Pulmonary artery endothelial cell (primary cell): ENCODE results near the gene TMC1. TPM values are rescaled to one million over a fixed set of nuclear protein-coding genes. Genes with fewer than 3 reads are reported as not detected.
"Not testable (repeated sequence)": the region's sequence is repeated elsewhere in the genome, so short reads cannot be mapped to it uniquely, and the experiment has no call there.

Experiments
- DNase-seq: peaks from one replicate; pipeline ENCODE4 v3.0.0-alpha.2; 2011; ENCODE audit warnings: low read depth, low spot score
- total RNA-seq: library from RNA; depleted of rRNA; stranded (reverse); fragments of >200 nt; gene quantifications from 2 replicates; pipeline ENCODE4 v1.2.3, GENCODE V29; 2014

The TMC1 gene
- total RNA-seq, 1 donor from 2014 or later, result 0.99 TPM

GRCh38 chr9:72862788-72863187, 341.4 kb downstream of the TMC1 start:
- not testable (repeated sequence) for DNase-seq

GRCh38 chr9:72863456-72864094, 342.2 kb downstream of the TMC1 start:
- no peak for DNase-seq

GRCh38 chr9:72864327-72864726, 342.9 kb downstream of the TMC1 start:
- no peak for DNase-seq

- no peak for DNase-seq
Measured at GRCh38 chr9:72871685-72872084, 350.3 kb downstream of the TMC1 start.

GRCh38 chr9:72872718-72873117, 351.3 kb downstream of the TMC1 start:
- DNase-seq, result no peak

GRCh38 chr9:72873456-72873855, 352.0 kb downstream of the TMC1 start:
- no peak for DNase-seq

- DNase-seq, result no peak
Measured at GRCh38 chr9:72874344-72874743, 352.9 kb downstream of the TMC1 start.

GRCh38 chr9:72875221-72875620, 353.8 kb downstream of the TMC1 start:
- no peak for DNase-seq

- DNase-seq, result no peak
Measured at GRCh38 chr9:72880821-72881220, 359.4 kb downstream of the TMC1 start.

- DNase-seq, result no peak
Measured at GRCh38 chr9:72882117-72882775, 360.8 kb downstream of the TMC1 start.

- no peak for DNase-seq
Measured at GRCh38 chr9:72883875-72884274, 362.5 kb downstream of the TMC1 start.

- no peak for DNase-seq
Measured at GRCh38 chr9:72884508-72884907, 363.1 kb downstream of the TMC1 start.

Other genes with a start within 250 kb of the TMC1 start
- 119 and 129 TPM in 2 replicates for gene ZFAND5, start 156.4 kb upstream of the TMC1 start, total RNA-seq